C4-2B (cell line): ENCODE measurements around the gene PTPRN2.

ENCODE experiments used
- H3K27ac ChIP-seq: fragments of 450-650 bp; 2 replicates; pipeline ENCODE4 v1.5.1; 2017
- ZFX ChIP-seq: fragments of 450-650 bp; IDR thresholded peaks from 2 replicates; pipeline ENCODE4 v1.6.1; 2017
- TF ChIP-seq, protein P1 (sequence below): fragments of 450-650 bp; conservative IDR thresholded peaks from 2 replicates; pipeline ENCODE4 v1.5.1; 2017; ENCODE audit warnings: mild to moderate bottlenecking

PTPRN2 gene

DNA sequence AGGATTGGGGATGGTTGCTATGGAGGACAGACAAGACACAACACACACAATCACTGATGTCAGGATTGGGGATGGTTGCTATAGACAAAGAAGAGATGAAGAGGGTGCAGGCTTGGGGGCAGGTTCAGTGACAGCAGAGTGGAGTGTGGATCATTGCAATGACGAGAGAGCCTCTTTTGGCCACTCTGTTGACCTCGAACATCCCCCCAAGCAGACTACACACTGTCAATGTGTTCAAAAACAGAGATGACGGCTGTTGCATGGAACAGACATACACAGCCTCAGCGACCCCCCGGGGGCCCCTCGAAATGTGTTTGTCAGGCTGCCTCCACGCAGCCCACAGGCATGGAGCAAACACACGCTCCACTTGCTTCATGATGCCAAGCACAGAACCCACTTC is 133.0 kb downstream of the PTPRN2 start:
- TF ChIP-seq, protein P1, sequence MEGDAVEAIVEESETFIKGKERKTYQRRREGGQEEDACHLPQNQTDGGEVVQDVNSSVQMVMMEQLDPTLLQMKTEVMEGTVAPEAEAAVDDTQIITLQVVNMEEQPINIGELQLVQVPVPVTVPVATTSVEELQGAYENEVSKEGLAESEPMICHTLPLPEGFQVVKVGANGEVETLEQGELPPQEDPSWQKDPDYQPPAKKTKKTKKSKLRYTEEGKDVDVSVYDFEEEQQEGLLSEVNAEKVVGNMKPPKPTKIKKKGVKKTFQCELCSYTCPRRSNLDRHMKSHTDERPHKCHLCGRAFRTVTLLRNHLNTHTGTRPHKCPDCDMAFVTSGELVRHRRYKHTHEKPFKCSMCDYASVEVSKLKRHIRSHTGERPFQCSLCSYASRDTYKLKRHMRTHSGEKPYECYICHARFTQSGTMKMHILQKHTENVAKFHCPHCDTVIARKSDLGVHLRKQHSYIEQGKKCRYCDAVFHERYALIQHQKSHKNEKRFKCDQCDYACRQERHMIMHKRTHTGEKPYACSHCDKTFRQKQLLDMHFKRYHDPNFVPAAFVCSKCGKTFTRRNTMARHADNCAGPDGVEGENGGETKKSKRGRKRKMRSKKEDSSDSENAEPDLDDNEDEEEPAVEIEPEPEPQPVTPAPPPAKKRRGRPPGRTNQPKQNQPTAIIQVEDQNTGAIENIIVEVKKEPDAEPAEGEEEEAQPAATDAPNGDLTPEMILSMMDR = no peak

DNA sequence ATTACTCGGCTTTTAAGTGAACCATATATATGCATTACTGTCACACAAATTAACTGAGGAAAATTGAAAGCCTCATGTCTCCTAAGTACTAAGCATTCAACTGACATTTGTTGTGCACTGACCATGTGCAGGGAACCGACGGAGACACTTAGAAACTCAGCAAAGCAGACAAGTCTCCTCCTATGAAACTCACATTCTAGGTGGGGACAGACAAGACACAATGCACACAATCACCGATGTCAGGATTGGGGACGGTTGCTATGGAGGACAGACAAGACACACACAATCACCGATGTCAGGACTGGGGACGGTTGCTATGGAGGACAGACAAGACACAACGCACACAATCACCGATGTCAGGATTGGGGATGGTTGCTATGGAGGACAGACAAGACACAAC is 134.0 kb downstream of the PTPRN2 start:
- TF ChIP-seq, protein P1 = no peak
- TF ChIP-seq ZFX = no peak

More for the DNA sequence above, 133.0 kb downstream of the PTPRN2 start:
- H3K27ac ChIP-seq = no peak overlapping the region

DNA sequence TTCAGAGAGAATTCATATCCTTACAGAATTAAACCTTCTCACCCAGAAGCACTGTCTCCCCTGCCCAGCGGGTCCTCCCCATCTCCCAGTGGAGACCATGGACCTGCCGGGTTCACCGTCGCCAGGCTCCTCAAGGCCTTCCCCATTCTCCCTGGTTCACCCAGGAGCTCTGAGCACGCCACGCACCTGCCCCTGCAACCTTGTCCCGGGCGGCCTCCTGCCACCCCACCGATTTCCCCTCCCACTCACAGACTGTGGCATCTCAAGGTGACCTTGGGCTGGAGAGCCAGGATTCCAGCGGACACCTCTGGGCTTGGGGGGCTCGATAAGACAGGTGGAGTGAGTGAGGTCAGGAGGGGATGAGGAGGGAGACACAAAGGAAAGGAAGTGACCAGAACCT is 135.3 kb downstream of the PTPRN2 start:
- no peak overlapping the region for H3K27ac ChIP-seq
- no peak for TF ChIP-seq ZFX
- TF ChIP-seq, protein P1 = no peak

More for the DNA sequence above, 134.0 kb downstream of the PTPRN2 start:
- no peak overlapping the region for H3K27ac ChIP-seq

DNA sequence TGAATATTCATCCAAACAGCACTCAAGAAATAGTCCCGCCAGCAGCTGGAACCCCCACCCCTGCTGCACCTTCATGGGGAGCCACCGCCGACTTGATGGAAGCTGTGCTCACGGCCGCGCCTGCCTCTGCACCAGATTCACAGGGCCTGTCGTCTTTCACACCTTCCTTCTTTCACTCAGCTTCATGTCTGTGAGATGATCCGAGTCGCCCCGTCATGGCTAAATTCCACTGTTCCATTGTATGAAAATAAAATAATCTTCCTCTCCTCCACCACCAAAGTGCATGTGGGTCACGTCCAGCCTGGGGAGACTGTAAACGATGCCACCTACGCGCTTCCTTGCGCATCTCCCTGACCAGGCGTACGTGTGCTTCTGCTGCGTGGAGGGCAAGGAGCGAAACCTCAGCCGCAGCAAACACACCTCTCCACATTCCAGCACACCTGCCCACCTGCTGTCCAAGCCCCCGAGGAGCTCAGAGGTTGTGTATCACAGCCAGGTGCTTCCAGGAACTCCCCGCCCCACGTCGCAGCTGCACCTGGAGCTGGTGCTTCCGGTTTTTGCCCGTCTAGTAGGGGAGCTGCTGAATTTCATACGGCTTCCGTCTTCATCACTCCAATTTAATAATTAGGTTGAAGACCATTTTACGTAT is 137.0 kb downstream of the PTPRN2 start:
- TF ChIP-seq, protein P1 = no peak
- TF ChIP-seq ZFX = no peak
- no peak overlapping the region for H3K27ac ChIP-seq

DNA sequence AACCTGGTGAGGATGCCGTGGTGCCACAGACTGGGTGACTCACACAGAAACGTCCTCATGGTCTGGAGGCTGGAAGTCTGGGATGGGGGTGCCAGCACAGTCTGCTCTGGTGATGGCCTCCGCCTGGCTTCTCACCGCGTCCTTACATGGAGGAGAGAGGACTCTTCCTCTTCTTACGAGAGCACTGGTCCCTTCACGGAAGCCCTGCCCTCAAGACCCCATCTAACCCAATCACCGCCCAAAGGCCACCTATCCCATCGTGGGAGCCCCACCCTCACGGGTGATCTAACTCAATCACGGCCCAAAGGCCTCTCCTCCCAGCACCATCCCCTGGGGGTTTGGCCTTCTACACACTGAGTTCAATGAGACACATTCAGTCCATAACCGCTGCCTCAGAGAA is 137.7 kb downstream of the PTPRN2 start:
- TF ChIP-seq ZFX = no peak
- TF ChIP-seq, protein P1 = no peak
- no peak overlapping the region for H3K27ac ChIP-seq

DNA sequence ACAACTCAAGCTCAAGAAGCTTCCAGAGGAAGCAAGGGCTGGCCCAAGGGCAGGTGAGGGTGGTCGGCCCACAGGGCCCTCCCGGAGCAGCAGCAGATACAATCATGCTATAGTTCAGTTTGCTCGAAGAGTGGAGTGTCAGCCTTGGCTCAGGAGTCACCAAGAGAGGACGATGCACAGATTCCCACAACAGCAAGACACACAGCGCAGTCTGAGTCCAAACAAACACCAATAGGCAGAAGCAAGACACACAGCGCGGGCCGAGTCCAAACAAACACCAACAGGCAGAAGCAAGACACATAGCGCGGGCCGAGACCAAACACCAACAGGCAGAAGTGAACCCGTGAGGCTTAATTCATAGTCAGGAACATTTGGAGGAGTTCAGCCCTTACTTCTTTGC is 138.4 kb downstream of the PTPRN2 start:
- no peak overlapping the region for H3K27ac ChIP-seq
- TF ChIP-seq, protein P1 = no peak
- TF ChIP-seq ZFX = no peak

DNA sequence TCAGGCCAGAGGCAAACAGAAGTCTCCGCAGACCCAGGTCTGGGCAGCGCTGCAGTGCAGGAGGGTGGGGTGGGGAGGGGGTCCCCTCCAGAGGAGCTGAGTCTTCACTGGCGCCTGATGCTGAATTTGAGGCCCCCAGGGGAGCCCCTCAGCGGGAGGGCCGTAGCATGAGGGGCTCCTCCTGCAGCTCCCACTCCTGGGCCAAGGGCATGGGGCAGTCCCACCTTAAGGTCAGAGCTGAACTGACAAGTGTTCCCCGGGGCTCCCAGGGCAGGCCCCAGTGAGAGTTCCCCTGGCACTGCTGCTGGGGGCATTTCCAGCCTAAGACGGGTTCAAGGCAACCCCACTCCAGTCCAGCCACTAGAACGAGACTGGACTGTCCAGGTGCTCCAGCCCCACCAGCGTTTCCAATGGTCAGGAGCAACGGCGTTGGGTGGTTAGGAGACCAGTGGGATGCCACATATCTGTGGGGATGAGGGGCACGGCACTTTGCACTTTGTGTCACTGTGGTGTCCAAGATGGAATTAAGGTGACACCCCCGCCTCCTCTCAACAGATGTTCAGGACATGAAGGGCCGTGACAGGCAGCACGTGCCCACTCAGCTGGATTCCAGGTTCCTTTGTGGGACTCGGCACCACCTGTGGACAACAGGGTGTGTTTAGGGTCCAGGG is 139.1 kb downstream of the PTPRN2 start:
- H3K27ac ChIP-seq = no peak overlapping the region
- TF ChIP-seq ZFX = no peak
- TF ChIP-seq, protein P1 = no peak
